HCT116 (cell line): ENCODE results near the gene PCBP3.

Experiments
- ATF3 ChIP-seq: IDR thresholded peaks from 2 replicates; pipeline ENCODE4 v1.6.1; 2012
- CBX3 ChIP-seq: IDR thresholded peaks from 2 replicates; pipeline ENCODE4 v1.6.1; 2012; ENCODE audit warnings: low read depth
- CTCF ChIP-seq, 3 experiments: fragments of 200-600 bp in 1 of 3; sonication (generic) in 1 of 3; IDR thresholded peaks in 2 of 3; conservative IDR thresholded peaks in 1 of 3; 2 replicates each; pipeline ENCODE4 v1.5.1; 2012 to 2017; ENCODE audit warnings: low read depth in 2 of 3, low read length in 2 of 3, antibody characterized with exemption in 1 of 3, borderline replicate concordance in 1 of 3, control low read depth in 1 of 3, mild to moderate bottlenecking in 1 of 3, mixed read lengths in 1 of 3, mixed run types in 1 of 3, moderate library complexity in 1 of 3; ENCODE audit not compliant: insufficient read depth in 1 of 3
- EZH2 ChIP-seq: fragments of 200-600 bp; sonication (generic); IDR thresholded peaks from 2 replicates; pipeline ENCODE4 v1.6.1; 2017; ENCODE audit warnings: antibody characterized with exemption, mixed run types
- JUND ChIP-seq: IDR thresholded peaks from 2 replicates; pipeline ENCODE4 v1.6.1; 2012
- POLR2A ChIP-seq: IDR thresholded peaks from 2 replicates; pipeline ENCODE4 v1.7.0; 2011; ENCODE audit warnings: borderline replicate concordance; ENCODE audit not compliant: insufficient read depth, insufficient read length; ENCODE audit errors: extremely low read depth
- POLR2AphosphoS5 ChIP-seq: IDR thresholded peaks from 2 replicates; pipeline ENCODE4 v1.6.1; 2011; ENCODE audit warnings: mild to moderate bottlenecking, low read depth, low read length, moderate library complexity
- RAD21 ChIP-seq: IDR thresholded peaks from 2 replicates; pipeline ENCODE4 v1.6.1; 2012; ENCODE audit warnings: low read depth, mild to moderate bottlenecking
- REST ChIP-seq: IDR thresholded peaks from 2 replicates; pipeline ENCODE4 v1.6.1; 2012; ENCODE audit warnings: low read depth
- TCF7L2 ChIP-seq: IDR thresholded peaks from 2 replicates; pipeline ENCODE4 v1.7.0; 2011; ENCODE audit warnings: borderline replicate concordance, inconsistent platforms; ENCODE audit not compliant: insufficient read depth, insufficient read length; ENCODE audit errors: extremely low read depth
- ZBTB33 ChIP-seq: IDR thresholded peaks from 2 replicates; pipeline ENCODE4 v1.6.1; 2011; ENCODE audit warnings: mild to moderate bottlenecking, low read length, moderate library complexity; ENCODE audit not compliant: insufficient replicate concordance; ENCODE audit errors: extremely low read depth
- ZFX ChIP-seq: fragments of 450-650 bp; IDR thresholded peaks from 2 replicates; pipeline ENCODE4 v1.6.1; 2017

GRCh38 chr21:45962531-45963231 is 319.2 kb downstream of the PCBP3 start:
- no peak for TF ChIP-seq CTCF (IDR thresholded peaks at IDR 0.05 in 2 of 3, conservative IDR thresholded peaks at IDR 0.05 in 1 of 3; ENCODE audit: borderline replicate concordance in 1 of 3, insufficient read depth in 1 of 3, low read depth in 2 of 3, low read length in 2 of 3)
- TF ChIP-seq POLR2AphosphoS5, result no peak
- TF ChIP-seq ATF3, result no peak
- no peak for TF ChIP-seq ZFX
- TF ChIP-seq EZH2, result no peak
- no peak for TF ChIP-seq POLR2A
- no peak for TF ChIP-seq RAD21
- no peak for TF ChIP-seq CBX3
- no peak for TF ChIP-seq JUND
- TF ChIP-seq REST, result no peak
- TF ChIP-seq ZBTB33, result no peak
- TF ChIP-seq TCF7L2, result no peak
